B cell (primary cell): ENCODE data around the gene BCL2L13. TPM values are rescaled to one million over a fixed set of nuclear protein-coding genes. Genes with fewer than 3 reads are reported as not detected.
A peak's percentile ranks its signal among the peaks of the same experiment; 100 is the strongest.

Experiments used
- ATAC-seq: fragments of 200-7000 bp; cut with Tn5 transposase; one replicate; pipeline ENCODE4 v1.10.0; 2021; ENCODE audit warnings: low read depth, mild to moderate bottlenecking, moderate number of reproducible peaks, moderate library complexity
- CTCF ChIA-PET: fragments of 350-600 bp; sonication (Branson Sonifier 250); formaldehyde crosslinking; loops from one replicate; lab custom pipeline; 2021; ENCODE audit warnings: antibody characterized with exemption, inconsistent platforms; lab: Charles Lee
- POLR2A ChIA-PET: fragments of 350-600 bp; sonication (Branson Sonifier 250); formaldehyde crosslinking; loops from one replicate; lab custom pipeline; 2021; ENCODE audit warnings: antibody characterized with exemption; lab: Charles Lee
- DNase-seq: peaks from one replicate; pipeline ENCODE4 v3.0.0; 2013
- H2AFZ ChIP-seq: 2 replicates; pipeline ENCODE4 v1.6.1; 2012; ENCODE audit warnings: mild to moderate bottlenecking, low read depth, low read length; ENCODE audit not compliant: insufficient read depth, poor library complexity, severe bottlenecking
- H3K27ac ChIP-seq, 2 donors: 1 replicate in 1 of 2; 2 replicates in 1 of 2; pipeline ENCODE4 v1.5.1; 2012 to 2013; ENCODE audit warnings: low read length in 2 of 2, mild to moderate bottlenecking in 2 of 2, moderate library complexity in 1 of 2
- H3K27me3 ChIP-seq, 4 experiments: fragments of 200-600 bp in 1 of 4; sonication (generic) in 1 of 4; replicated peaks in 1 of 4; 1 replicate in 2 of 4; 2 replicates in 2 of 4; pipeline versions ENCODE4 v1.6.1 to v1.7.0; 2013 to 2016; ENCODE audit warnings: low read length in 3 of 4, mild to moderate bottlenecking in 2 of 4, mixed read lengths in 1 of 4, moderate library complexity in 1 of 4; ENCODE audit not compliant: insufficient read depth in 4 of 4, control insufficient read depth in 3 of 4; ENCODE audit errors: control extremely low read depth in 1 of 4
- H3K36me3 ChIP-seq, 2 experiments: replicated peaks in 1 of 2; 1 replicate in 1 of 2; 2 replicates in 1 of 2; pipeline versions ENCODE4 v1.6.1 to v1.7.1; 2013; ENCODE audit warnings: low read length in 1 of 2; ENCODE audit not compliant: insufficient read depth in 2 of 2, control insufficient read depth in 1 of 2; ENCODE audit errors: control extremely low read depth in 1 of 2, extremely low read depth in 1 of 2
- H3K4me1 ChIP-seq, 2 donors: fragments of 200-600 bp in 1 of 2; sonication (generic) in 1 of 2; 1 replicate in 1 of 2; 2 replicates in 1 of 2; pipeline versions ENCODE4 v1.5.1 to v1.6.1; 2013 to 2017; ENCODE audit warnings: low read length in 2 of 2; ENCODE audit not compliant: control insufficient read depth in 2 of 2, insufficient read depth in 2 of 2
- H3K4me2 ChIP-seq: replicated peaks from 2 replicates; pipeline ENCODE3; 2012; ENCODE audit warnings: mild to moderate bottlenecking, low read depth, low read length; ENCODE audit not compliant: poor library complexity, severe bottlenecking
- H3K4me3 ChIP-seq, 5 experiments: fragments of 200-600 bp in 1 of 5; sonication (generic) in 1 of 5; 1 replicate in 3 of 5; 2 replicates in 2 of 5; pipeline versions ENCODE4 v1.5.1 to v1.7.0; 2011 to 2016; ENCODE audit warnings: low read length in 4 of 5, mild to moderate bottlenecking in 4 of 5, low read depth in 2 of 5, control low read depth in 1 of 5, moderate library complexity in 1 of 5; ENCODE audit not compliant: insufficient read depth in 1 of 5; ENCODE audit errors: control extremely low read depth in 1 of 5, extremely low read depth in 1 of 5
- H3K79me2 ChIP-seq: fragments of 200-600 bp; sonication (generic); one replicate; pipeline ENCODE4 v1.6.0; 2016; ENCODE audit warnings: low read length; ENCODE audit not compliant: control insufficient read depth, insufficient read depth
- H3K9ac ChIP-seq: fragments of 200-600 bp; sonication (generic); 2 replicates; pipeline ENCODE4 v1.6.1; 2017; ENCODE audit warnings: mild to moderate bottlenecking, low read length, moderate library complexity
- H3K9me3 ChIP-seq, 3 donors: one replicate each; pipeline versions ENCODE4 v1.6.1 to v1.7.1; 2013; ENCODE audit warnings: low read length in 2 of 3; ENCODE audit not compliant: control insufficient read depth in 2 of 3, insufficient read depth in 1 of 3; ENCODE audit errors: control extremely low read depth in 1 of 3
- H4K20me1 ChIP-seq: 2 replicates; pipeline ENCODE4 v1.6.0; 2012; ENCODE audit warnings: mild to moderate bottlenecking, low read length; ENCODE audit not compliant: insufficient read depth, control insufficient read depth, poor library complexity, severe bottlenecking
- H3K27ac Mint-ChIP-seq: one replicate; pipeline ENCODE4 v1.8.0; 2021; ENCODE audit warnings: mixed read lengths
- H3K27me3 Mint-ChIP-seq: one replicate; pipeline ENCODE4 v1.8.0; 2021; ENCODE audit warnings: mixed read lengths
- H3K4me1 Mint-ChIP-seq: one replicate; pipeline ENCODE4 v1.8.0; 2021; ENCODE audit warnings: mixed read lengths
- H3K4me3 Mint-ChIP-seq: one replicate; pipeline ENCODE4 v1.8.0; 2021; ENCODE audit warnings: mixed read lengths
- H3K9me3 Mint-ChIP-seq: one replicate; pipeline ENCODE4 v1.8.0; 2022; ENCODE audit warnings: mixed read lengths; ENCODE audit not compliant: insufficient read depth
- EZH2 ChIP-seq: IDR thresholded peaks from 2 replicates; pipeline ENCODE4 v1.6.1; 2012; ENCODE audit warnings: borderline replicate concordance, low read depth, mild to moderate bottlenecking, moderate library complexity, low read length; ENCODE audit not compliant: insufficient read depth, poor library complexity, severe bottlenecking
- WGBS: methylation state at CpG from one replicate; pipeline ENCODE4 v1.1.5; 2013; ENCODE audit warnings: missing lambda C conversion rate; ENCODE audit not compliant: insufficient coverage; 5-methylcytosine and 5-hydroxymethylcytosine counted together
- intact Hi-C: fragments of 100-400 bp; cut with micrococcal nuclease; formaldehyde crosslinking; loops from one replicate; pipeline ENCODE4 v1.10.0; 2022
- polyA plus RNA-seq: library from polyadenylated mRNA; depleted of rRNA; stranded (reverse); fragments of >200 nt; gene quantifications from 2 replicates; pipeline ENCODE4 v1.2.3, GENCODE V29; 2012
- total RNA-seq, 2 donors: library from RNA; stranded (reverse); fragments of 120-200 nt in 1 of 2; gene quantifications; 1 replicate in 1 of 2; 2 replicates in 1 of 2; pipeline versions ENCODE4 v1.2.3 to v1.2.4, GENCODE V29; 2013 to 2022
- TF ChIP-seq, protein P1 (sequence below): fragments of 200-600 bp; IDR thresholded peaks from one replicate; pipeline ENCODE4 v1.8.0; 2022; ENCODE audit warnings: antibody characterized with exemption, mild to moderate bottlenecking

The BCL2L13 gene
- total and polyA plus RNA-seq, 2 donors (not counting 1 experiment from before 2014, with no cell fraction given) = 19.2 to 29.9 TPM

DNA sequence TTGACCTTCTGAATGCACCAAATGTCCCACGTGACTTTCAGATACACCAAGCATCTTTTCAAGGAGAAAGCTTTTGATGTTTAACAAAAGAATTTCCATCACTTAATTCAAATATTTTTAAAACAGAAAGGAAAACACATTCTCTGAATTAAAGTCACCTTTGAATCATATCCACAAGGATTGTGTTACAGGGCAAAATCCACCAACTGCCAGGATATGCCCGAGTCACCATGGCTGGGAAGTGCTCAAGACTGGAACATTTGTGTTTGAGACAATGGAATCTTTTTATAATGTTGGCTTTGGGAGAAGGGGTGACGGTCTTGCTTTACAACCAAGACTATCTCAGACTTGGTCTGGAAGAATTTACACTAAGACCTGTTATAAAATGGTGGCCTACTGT lies 94.9 kb downstream of the BCL2L13 start:
- Mint-ChIP-seq H3K4me3 (no peak overlapping the region), H3K27me3 (no peaks in the 10 kb centered on the region), H3K27ac (no peak overlapping the region), H3K4me1 (no peaks in the 10 kb centered on the region), H3K9me3 (no peaks in the 10 kb centered on the region)
- no peaks in the 10 kb centered on the region for H3K79me2 ChIP-seq
- no peak overlapping the region for H3K9ac ChIP-seq
- H3K27me3 ChIP-seq = no peaks in the 10 kb centered on the region
- no peak for TF ChIP-seq EZH2
- TF ChIP-seq, protein P1, sequence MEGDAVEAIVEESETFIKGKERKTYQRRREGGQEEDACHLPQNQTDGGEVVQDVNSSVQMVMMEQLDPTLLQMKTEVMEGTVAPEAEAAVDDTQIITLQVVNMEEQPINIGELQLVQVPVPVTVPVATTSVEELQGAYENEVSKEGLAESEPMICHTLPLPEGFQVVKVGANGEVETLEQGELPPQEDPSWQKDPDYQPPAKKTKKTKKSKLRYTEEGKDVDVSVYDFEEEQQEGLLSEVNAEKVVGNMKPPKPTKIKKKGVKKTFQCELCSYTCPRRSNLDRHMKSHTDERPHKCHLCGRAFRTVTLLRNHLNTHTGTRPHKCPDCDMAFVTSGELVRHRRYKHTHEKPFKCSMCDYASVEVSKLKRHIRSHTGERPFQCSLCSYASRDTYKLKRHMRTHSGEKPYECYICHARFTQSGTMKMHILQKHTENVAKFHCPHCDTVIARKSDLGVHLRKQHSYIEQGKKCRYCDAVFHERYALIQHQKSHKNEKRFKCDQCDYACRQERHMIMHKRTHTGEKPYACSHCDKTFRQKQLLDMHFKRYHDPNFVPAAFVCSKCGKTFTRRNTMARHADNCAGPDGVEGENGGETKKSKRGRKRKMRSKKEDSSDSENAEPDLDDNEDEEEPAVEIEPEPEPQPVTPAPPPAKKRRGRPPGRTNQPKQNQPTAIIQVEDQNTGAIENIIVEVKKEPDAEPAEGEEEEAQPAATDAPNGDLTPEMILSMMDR = no peak
- no peak overlapping the region for H3K4me3 ChIP-seq
- no peaks in the 10 kb centered on the region for H3K4me1 ChIP-seq
- ChIA-PET CTCF (interaction anchor here (1.0 kb wide), 1 partner anchor 9 kb away, joined by 3 read pairs; no protein-coding TSS in a partner anchor), POLR2A (no interaction called here)
- WGBS = no CpG with 5 or more reads among the region's 3 CpGs
- peaks cover 2 to 67% of the 10 kb centered on the region in 2 experiments for H3K36me3 ChIP-seq
- H3K27ac ChIP-seq = peak overlapping the region in 1 of 2 donors; percentile 13
- intact Hi-C loops = no loop called here
- no peaks in the 10 kb centered on the region for H3K9me3 ChIP-seq
- no peak overlapping the region for H3K4me2 ChIP-seq
- no peak overlapping the region for H2AFZ ChIP-seq
- no peak for ATAC-seq
- no peak for DNase-seq
- no peaks in the 10 kb centered on the region for H4K20me1 ChIP-seq

DNA sequence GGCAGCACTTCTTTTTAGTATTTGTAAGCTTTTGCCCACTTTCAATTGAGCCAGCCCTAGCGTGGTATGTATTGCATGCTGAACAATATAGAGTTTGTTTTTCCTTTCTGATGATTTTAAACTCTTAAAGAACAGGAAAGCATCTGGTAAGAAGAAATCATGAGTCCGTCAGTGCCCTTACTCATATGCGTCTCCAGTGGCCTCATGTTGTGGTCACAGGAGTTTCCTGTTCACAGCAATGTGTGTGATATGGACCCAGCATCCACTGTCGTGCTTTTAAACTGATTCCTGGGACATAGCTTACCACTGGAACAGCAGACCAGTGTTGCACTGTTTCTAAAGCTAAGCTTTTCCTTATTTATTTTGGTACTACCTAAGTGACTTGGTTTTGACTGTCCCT lies 95.6 kb downstream of the BCL2L13 start:
- no peak overlapping the region for H3K4me2 ChIP-seq
- H3K9ac ChIP-seq = no peak overlapping the region
- H3K27ac ChIP-seq = peak overlapping the region in 1 of 2 donors; percentile 13
- H3K27ac Mint-ChIP-seq = peak overlapping the region; percentile 32
- intact Hi-C loops = no loop called here
- H3K79me2 ChIP-seq = no peaks in the 10 kb centered on the region
- no CpG with 5 or more reads among the region's 4 CpGs for WGBS
- H3K4me3 ChIP-seq = no peak overlapping the region
- H3K27me3 Mint-ChIP-seq = no peaks in the 10 kb centered on the region
- no peaks in the 10 kb centered on the region for H3K9me3 Mint-ChIP-seq
- peaks cover 4 to 72% of the 10 kb centered on the region in 2 experiments for H3K36me3 ChIP-seq
- H3K27me3 ChIP-seq = no peaks in the 10 kb centered on the region
- ChIA-PET CTCF (interaction anchor here (1.0 kb wide), 2 partner anchors 8 to 53 kb away, joined by 3 read pairs; no protein-coding TSS in a partner anchor), POLR2A (no interaction called here)
- H4K20me1 ChIP-seq = no peaks in the 10 kb centered on the region
- ATAC-seq (no peak), DNase-seq (no peak)
- no peaks in the 10 kb centered on the region for H3K4me1 ChIP-seq
- no peak overlapping the region for H3K4me3 Mint-ChIP-seq
- no peaks in the 10 kb centered on the region for H3K9me3 ChIP-seq
- H2AFZ ChIP-seq = no peak overlapping the region
- no peak for TF ChIP-seq EZH2
- TF ChIP-seq, protein P1 = no peak
- H3K4me1 Mint-ChIP-seq = no peaks in the 10 kb centered on the region
